H4 (cell line): ENCODE data around the gene DNAJB6. TPM values are rescaled to one million over a fixed set of nuclear protein-coding genes. Genes with fewer than 3 reads are reported as not detected.

Source experiments
- DNase-seq: peaks from one replicate; pipeline ENCODE4 v3.0.0-alpha.2; 2015; ENCODE audit warnings: low spot score
- total RNA-seq: library from RNA; depleted of rRNA; stranded (reverse); fragments of >200 nt; shearing (Covaris generic); gene quantifications from 2 replicates; pipeline ENCODE4 v1.2.3, GENCODE V29; 2014

Gene DNAJB6
- total RNA-seq, 1 experiment from 2014 or later, result 108 TPM

- DNase-seq, result no peak
These were observed 32.2 kb downstream of the DNAJB6 start for GRCh38 chr7:157368955-157369354.

GRCh38 chr7:157370742-157371141 is 33.9 kb downstream of the DNAJB6 start:
- no peak for DNase-seq

DNA sequence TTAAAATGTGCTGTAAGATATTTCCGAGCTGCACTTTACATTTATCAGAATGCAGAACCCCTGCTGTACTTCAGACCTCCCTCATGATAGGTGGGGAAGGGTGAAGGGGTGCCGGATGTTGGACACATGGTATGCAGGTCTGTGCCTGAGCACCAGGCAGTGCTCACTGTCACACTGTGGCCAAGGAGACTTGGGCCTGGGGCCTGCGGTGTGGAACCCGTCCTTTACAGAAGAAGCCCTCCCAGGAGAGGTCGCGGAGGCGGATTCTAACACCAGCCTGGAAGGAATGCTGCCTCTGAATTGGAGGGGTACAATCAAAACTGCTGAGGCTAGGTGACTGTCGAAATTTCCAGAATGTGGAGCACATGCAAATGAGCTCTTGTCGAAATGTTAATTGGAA is 34.5 kb downstream of the DNAJB6 start:
- DNase-seq, result no peak

GRCh38 chr7:157372300-157373232 is 35.8 kb downstream of the DNAJB6 start:
- no peak for DNase-seq

DNA sequence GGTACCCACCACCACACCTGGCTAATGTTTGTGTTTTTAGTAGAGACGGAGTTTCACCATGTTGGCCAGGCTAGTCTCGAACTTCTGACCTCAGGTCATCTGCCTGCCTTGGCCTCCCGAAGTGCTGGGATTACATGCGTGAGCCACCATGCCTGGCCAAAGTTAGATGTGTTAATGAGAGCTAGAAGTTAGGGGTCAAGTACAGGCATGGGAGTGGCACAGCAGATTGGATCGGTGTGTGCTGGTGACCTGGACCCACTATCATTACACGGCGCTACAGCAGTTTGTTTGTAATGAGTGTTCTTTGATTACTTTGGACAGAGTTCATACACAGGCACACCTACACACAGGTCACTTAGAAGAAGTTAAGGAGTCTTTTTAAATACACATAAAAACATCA is 36.7 kb downstream of the DNAJB6 start:
- DNase-seq, result no peak

GRCh38 chr7:157375410-157375809 is 38.6 kb downstream of the DNAJB6 start:
- no peak for DNase-seq

DNA sequence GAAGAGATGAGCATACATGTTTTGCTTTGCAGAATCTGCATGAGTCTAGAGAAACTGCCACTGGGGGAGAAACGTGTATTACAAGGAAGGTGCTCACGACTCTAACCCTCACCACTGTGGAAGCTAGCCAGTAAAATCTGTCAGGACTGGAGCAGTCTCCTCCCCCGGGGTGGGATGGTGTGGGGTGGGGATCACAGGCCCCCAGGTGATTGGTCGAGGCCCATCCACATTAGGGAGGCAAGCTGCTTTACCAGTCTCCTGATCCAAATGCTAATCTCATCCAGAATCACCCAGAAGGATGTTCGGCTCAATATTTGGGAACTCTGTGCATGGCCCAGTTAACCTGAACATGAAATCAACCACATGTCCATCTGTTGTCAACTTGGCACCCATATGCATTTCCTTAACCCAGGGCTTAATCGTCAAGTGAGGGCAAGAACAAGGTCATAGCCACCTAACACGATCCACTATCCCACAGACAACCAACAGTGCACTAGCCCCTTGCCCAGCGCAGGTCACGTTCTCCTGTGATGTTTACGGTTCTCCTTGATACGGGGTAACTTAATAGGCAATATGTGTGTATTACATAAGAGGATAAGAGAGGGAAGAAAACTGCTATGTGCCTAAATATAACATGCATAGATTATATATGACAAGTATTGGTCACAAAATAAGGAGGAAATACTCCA is 40.8 kb downstream of the DNAJB6 start:
- DNase-seq, result no peak

GRCh38 chr7:157378390-157378789 is 41.6 kb downstream of the DNAJB6 start:
- no peak for DNase-seq

GRCh38 chr7:157379493-157379892 is 42.7 kb downstream of the DNAJB6 start:
- no peak for DNase-seq

GRCh38 chr7:157380416-157380815 is 43.6 kb downstream of the DNAJB6 start:
- no peak for DNase-seq

DNA sequence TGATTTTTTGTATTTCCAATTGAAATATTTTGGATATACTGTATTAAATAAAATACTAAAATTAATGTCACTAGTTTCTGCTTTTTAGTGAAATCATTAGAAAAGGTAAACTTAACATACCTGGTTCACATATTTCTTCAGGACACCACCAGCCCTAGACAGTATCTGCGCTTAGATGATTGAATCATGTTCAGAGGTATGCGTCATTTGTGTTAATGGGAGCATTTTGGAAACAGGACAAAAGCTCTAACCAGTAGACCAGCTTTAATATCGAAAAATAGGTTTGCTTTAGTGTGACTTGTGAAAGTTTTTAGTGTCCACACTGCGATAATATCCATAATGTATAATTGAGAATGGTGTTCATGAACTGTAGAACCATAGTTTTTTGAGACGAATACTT is 47.1 kb downstream of the DNAJB6 start:
- DNase-seq, result no peak

GRCh38 chr7:157384301-157384700 is 47.5 kb downstream of the DNAJB6 start:
- DNase-seq, result no peak

DNA sequence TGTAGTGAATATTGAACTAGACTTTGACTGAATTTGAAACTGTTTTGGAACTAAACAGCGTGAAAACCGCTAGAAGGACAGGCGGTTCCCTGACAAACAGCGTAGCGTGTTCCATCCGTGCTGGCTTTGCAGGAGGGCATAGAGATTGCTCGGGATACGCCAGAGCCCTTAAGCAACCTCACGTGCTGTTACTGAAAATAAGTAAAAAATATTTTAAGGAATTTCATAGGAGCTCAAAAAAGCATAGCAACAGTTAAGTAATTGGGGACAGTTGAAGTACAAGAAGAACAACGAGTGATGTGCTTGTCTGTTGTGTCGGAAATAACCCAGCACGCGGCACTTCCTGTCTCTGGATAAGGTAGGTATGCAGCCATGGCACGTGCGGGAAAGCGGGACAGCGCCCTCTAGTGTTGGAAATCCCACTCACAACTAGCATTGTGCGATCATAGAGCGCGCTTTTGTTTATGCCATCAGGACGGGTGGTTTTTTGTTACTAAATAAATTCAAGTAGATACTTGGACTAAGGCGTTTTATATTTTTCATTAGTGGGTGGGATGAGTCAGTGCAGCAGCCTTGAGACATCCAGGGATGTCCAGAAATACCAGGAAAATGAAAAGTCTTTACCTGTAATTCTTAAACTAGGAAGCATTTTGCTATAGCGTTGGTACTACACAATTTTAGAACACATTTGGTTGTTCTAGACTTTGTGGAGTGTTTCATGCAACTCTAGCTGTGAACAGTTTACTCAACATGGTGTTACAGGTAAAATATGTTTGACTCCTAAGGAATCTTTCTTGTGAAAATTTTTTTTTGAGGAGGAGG is 50.4 kb downstream of the DNAJB6 start:
- peak; percentile 84 for DNase-seq

DNA sequence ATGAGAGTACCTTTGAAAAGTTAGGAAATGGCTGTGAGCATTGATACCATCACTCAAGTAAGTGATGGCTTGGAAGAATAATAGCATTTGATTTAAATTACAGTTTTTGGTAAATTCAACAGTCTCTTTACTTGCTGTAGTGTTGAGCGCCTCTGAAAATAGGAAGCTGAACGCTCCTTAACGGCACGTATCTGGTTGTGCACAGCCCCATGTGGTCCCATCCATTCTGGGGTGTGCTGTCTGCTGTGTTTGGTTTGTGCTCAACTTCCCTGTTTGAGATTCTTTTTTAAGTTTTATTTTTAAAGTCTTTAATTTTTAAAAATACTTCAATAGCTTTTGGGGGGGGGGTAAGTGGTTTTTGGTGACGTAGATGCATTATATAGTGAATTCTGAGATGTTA is 51.5 kb downstream of the DNAJB6 start:
- no peak for DNase-seq

DNA sequence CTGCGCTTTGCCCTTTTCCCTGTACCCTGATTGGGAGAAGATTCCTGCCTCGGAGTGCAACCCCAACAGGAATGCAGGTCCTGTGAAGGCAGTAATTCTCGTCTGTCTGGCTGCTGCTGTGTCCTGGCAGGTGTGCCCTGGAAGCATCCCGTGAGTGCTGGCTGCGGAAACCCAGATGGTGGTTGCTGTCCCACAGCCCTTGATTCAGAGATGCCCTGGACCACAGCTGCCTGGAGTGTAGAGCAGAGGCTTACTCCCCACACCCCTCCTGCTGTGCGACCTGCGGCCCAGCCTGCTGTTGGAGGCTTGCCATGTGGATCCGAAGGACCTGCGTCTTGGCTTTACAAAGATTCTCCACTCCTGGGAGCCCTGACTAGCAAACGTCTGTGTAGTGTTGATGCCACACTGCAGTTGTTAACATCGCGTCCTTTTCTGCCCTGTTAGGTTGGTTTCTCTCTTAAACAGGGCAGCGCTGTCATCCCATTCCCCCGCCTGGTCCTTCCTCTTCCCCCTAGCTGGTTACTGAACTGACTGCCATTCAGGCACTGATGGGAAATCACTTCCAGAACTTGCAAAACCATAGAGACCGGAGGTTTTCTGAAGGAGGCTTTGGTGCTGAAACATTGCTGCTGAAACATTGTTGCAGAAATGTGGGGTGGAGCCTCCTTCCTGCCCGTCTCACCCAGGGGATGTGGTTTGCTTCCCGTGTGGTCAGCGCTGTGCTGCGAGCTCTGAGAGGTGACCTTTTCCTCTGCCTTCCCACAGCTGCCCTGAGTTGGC is 53.3 kb downstream of the DNAJB6 start:
- peak; percentile 59 for DNase-seq

DNA sequence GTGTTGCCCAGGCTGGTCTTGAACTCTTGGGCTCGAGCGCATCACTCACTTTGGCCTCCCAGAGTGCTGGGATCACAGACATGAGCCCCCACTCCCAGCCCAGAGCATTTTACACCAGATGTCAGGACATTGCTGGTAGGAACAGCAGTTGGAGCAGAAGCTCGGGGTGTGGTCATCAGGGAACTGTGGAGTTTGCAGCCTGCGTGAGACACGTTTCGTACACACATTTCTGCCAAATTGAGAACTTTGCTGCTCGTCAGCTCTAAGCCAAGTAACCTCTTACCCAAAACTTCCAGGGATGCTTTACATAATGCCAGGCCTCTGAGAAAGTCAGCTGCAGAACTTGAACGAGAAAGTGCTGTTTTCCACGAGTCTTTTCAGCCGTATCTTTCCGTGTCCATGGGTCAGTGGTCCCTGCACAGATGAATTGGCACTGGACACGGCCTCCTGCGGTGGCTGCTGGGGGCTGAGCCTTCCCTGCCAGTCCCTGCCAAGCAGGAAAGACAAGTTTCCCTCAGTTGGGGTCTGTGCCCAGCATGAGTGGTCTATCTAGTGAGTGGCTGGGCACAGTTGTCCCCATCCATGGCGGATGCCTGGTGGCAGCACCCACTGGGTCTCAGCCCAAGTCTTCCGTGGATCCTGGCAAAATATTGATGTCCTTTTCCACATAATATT is 54.4 kb downstream of the DNAJB6 start:
- DNase-seq, result no peak

- DNase-seq, result no peak
These were observed 55.6 kb downstream of the DNAJB6 start for GRCh38 chr7:157392256-157393037.

GRCh38 chr7:157394246-157395191 is 57.7 kb downstream of the DNAJB6 start:
- no peak for DNase-seq

GRCh38 chr7:157395206-157395605 is 58.4 kb downstream of the DNAJB6 start:
- no peak for DNase-seq
